ENCODE measurements around the gene SPAST. TPM values are rescaled to one million over a fixed set of nuclear protein-coding genes. Genes with fewer than 3 reads are reported as not detected.
A peak's percentile ranks its signal among the peaks of the same experiment; 100 is the strongest.

Gene SPAST
- total and polyA plus RNA-seq, 2 of the 13 experiments (the other 11 are each of a cell fraction or from before 2014, with no cell fraction given) = 11.5 to 40.4 TPM

DNA sequence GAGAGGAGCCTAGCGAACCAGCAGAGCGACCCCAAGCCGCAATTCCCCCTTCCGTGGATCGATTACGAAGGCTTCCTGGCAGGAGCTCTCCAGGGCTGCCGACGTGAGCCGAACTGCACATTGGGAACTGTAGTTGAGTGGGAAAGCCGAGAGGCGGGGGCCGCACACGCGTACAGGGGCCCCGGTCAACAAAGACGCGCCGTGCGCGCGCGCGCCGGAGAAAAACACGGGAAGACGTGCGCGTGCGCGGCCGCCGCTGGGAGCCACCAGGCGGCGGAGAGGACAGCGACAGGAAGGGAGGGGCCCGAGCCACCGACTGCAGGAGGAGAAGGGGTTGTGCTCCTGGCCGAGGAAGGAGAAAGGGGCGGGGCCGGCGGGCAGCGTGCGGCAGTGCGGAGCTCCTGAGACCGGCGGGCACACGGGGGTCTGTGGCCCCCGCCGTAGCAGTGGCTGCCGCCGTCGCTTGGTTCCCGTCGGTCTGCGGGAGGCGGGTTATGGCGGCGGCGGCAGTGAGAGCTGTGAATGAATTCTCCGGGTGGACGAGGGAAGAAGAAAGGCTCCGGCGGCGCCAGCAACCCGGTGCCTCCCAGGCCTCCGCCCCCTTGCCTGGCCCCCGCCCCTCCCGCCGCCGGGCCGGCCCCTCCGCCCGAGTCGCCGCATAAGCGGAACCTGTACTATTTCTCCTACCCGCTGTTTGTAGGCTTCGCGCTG is at the start of gene SPAST (continued):
- TF ChIP-seq GTF3A (CRISPR knock-in tag; conservative IDR thresholded peaks at IDR 0.05) = peak; percentile 81; the same call in 1 of the 2 replicates
- TF ChIP-seq, protein P1, sequence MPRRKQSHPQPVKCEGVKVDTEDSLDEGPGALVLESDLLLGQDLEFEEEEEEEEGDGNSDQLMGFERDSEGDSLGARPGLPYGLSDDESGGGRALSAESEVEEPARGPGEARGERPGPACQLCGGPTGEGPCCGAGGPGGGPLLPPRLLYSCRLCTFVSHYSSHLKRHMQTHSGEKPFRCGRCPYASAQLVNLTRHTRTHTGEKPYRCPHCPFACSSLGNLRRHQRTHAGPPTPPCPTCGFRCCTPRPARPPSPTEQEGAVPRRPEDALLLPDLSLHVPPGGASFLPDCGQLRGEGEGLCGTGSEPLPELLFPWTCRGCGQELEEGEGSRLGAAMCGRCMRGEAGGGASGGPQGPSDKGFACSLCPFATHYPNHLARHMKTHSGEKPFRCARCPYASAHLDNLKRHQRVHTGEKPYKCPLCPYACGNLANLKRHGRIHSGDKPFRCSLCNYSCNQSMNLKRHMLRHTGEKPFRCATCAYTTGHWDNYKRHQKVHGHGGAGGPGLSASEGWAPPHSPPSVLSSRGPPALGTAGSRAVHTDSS (CRISPR knock-in tag; conservative IDR thresholded peaks at IDR 0.05) = no peak
- TF ChIP-seq BRCA1 (CRISPR knock-in tag; IDR thresholded peaks at IDR 0.05) = no peak; the same call in 1 of the 2 replicates
- TF ChIP-seq, protein P2, sequence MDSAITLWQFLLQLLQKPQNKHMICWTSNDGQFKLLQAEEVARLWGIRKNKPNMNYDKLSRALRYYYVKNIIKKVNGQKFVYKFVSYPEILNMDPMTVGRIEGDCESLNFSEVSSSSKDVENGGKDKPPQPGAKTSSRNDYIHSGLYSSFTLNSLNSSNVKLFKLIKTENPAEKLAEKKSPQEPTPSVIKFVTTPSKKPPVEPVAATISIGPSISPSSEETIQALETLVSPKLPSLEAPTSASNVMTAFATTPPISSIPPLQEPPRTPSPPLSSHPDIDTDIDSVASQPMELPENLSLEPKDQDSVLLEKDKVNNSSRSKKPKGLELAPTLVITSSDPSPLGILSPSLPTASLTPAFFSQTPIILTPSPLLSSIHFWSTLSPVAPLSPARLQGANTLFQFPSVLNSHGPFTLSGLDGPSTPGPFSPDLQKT (CRISPR knock-in tag; IDR thresholded peaks at IDR 0.05; ENCODE audit: borderline replicate concordance) = no peak
- TF ChIP-seq ZNF546 (CRISPR knock-in tag; conservative IDR thresholded peaks at IDR 0.05) = no peak; the same call in 1 of the 2 replicates
- peak; percentile 65; the same call in 1 of the 2 replicates for TF ChIP-seq KLF6 (CRISPR knock-in tag; IDR thresholded peaks at IDR 0.05)
- TF ChIP-seq ZNF724P (CRISPR knock-in tag; IDR thresholded peaks at IDR 0.05; ENCODE audit: borderline replicate concordance) = no peak; the same call in 1 of the 2 replicates
- TF ChIP-seq ZNF136 (CRISPR knock-in tag; IDR thresholded peaks at IDR 0.05; ENCODE audit: low read depth) = peak; percentile 96
- TF ChIP-seq, protein P3, sequence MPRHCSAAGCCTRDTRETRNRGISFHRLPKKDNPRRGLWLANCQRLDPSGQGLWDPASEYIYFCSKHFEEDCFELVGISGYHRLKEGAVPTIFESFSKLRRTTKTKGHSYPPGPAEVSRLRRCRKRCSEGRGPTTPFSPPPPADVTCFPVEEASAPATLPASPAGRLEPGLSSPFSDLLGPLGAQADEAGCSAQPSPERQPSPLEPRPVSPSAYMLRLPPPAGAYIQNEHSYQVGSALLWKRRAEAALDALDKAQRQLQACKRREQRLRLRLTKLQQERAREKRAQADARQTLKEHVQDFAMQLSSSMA (CRISPR knock-in tag; IDR thresholded peaks at IDR 0.05) = peak; percentile 92
- TF ChIP-seq ZFP62 (CRISPR knock-in tag; IDR thresholded peaks at IDR 0.05) = peak; percentile 75; the same call in 1 of the 2 replicates
- no peak for TF ChIP-seq SMYD3 (CRISPR knock-in tag; IDR thresholded peaks at IDR 0.05)
- TF ChIP-seq, protein P4, sequence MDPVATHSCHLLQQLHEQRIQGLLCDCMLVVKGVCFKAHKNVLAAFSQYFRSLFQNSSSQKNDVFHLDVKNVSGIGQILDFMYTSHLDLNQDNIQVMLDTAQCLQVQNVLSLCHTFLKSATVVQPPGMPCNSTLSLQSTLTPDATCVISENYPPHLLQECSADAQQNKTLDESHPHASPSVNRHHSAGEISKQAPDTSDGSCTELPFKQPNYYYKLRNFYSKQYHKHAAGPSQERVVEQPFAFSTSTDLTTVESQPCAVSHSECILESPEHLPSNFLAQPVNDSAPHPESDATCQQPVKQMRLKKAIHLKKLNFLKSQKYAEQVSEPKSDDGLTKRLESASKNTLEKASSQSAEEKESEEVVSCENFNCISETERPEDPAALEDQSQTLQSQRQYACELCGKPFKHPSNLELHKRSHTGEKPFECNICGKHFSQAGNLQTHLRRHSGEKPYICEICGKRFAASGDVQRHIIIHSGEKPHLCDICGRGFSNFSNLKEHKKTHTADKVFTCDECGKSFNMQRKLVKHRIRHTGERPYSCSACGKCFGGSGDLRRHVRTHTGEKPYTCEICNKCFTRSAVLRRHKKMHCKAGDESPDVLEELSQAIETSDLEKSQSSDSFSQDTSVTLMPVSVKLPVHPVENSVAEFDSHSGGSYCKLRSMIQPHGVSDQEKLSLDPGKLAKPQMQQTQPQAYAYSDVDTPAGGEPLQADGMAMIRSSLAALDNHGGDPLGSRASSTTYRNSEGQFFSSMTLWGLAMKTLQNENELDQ (CRISPR knock-in tag; IDR thresholded peaks at IDR 0.05; ENCODE audit: borderline replicate concordance) = no peak; the same call in 1 of the 2 replicates
- TF ChIP-seq MAF1 (CRISPR knock-in tag; IDR thresholded peaks at IDR 0.05; ENCODE audit: borderline replicate concordance) = peak; percentile 90; the same call in 1 of the 2 replicates
- TF ChIP-seq SRSF1 (optimal IDR thresholded peaks at IDR 0.05; ENCODE audit: low read depth, low read length) = no peak
- TF ChIP-seq NONO (IDR thresholded peaks at IDR 0.05) = no peak
- no peak; the same call in 1 of the 2 replicates for TF ChIP-seq NONO (CRISPR knock-in tag; conservative IDR thresholded peaks at IDR 0.05)
- peak; percentile 96 for TF ChIP-seq ZNF563 (CRISPR knock-in tag; IDR thresholded peaks at IDR 0.05)
- TF ChIP-seq, protein P5, sequence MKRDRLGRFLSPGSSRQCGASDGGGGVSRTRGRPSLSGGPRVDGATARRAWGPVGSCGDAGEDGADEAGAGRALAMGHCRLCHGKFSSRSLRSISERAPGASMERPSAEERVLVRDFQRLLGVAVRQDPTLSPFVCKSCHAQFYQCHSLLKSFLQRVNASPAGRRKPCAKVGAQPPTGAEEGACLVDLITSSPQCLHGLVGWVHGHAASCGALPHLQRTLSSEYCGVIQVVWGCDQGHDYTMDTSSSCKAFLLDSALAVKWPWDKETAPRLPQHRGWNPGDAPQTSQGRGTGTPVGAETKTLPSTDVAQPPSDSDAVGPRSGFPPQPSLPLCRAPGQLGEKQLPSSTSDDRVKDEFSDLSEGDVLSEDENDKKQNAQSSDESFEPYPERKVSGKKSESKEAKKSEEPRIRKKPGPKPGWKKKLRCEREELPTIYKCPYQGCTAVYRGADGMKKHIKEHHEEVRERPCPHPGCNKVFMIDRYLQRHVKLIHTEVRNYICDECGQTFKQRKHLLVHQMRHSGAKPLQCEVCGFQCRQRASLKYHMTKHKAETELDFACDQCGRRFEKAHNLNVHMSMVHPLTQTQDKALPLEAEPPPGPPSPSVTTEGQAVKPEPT (CRISPR knock-in tag; IDR thresholded peaks at IDR 0.05; ENCODE audit: low read depth) = peak; percentile 77
- TF ChIP-seq, protein P6, sequence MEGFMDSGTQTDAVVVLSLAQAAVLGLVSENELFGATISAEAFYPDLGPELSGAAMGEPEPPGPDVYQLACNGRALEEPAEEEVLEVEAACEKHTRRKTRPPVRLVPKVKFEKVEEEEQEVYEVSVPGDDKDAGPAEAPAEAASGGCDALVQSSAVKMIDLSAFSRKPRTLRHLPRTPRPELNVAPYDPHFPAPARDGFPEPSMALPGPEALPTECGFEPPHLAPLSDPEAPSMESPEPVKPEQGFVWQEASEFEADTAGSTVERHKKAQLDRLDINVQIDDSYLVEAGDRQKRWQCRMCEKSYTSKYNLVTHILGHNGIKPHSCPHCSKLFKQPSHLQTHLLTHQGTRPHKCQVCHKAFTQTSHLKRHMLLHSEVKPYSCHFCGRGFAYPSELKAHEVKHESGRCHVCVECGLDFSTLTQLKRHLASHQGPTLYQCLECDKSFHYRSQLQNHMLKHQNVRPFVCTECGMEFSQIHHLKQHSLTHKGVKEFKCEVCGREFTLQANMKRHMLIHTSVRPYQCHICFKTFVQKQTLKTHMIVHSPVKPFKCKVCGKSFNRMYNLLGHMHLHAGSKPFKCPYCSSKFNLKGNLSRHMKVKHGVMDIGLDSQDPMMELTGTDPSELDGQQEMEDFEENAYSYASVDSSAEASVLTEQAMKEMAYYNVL (CRISPR knock-in tag; IDR thresholded peaks at IDR 0.05; ENCODE audit: borderline replicate concordance) = peak; percentile 74; the same call in 1 of the 2 replicates

Data from HepG2 (cell line).